Activated naive CD4-positive, alpha-beta T cell treated with anti-CD3 and anti-CD28 coated beads for 36 hours (primary cell): ENCODE data around the gene TMEM88. TPM values are rescaled to one million over a fixed set of nuclear protein-coding genes. Genes with fewer than 3 reads are reported as not detected.
A peak's percentile ranks its signal among the peaks of the same experiment; 100 is the strongest.
"Not testable (repeated sequence)": the region's sequence is repeated elsewhere in the genome, so short reads cannot be mapped to it uniquely, and the experiment has no call there.

Experiments used
- CTCF ChIA-PET: fragments of 350-600 bp; sonication (Branson Sonifier 250); formaldehyde crosslinking; loops from one replicate; lab custom pipeline; 2021; ENCODE audit warnings: antibody characterized with exemption; lab: Charles Lee
- DNase-seq: peaks from one replicate; pipeline ENCODE4 v3.0.0-alpha.2; 2020
- H3K27ac Mint-ChIP-seq: one replicate; pipeline ENCODE4 v1.8.0; 2021; ENCODE audit warnings: mild to moderate bottlenecking, mixed read lengths
- H3K27me3 Mint-ChIP-seq: one replicate; pipeline ENCODE4 v1.8.0; 2021; ENCODE audit warnings: low read depth, mixed read lengths
- H3K36me3 Mint-ChIP-seq: one replicate; pipeline ENCODE4 v1.8.0; 2021; ENCODE audit warnings: low read depth, mixed read lengths
- H3K4me1 Mint-ChIP-seq: one replicate; pipeline ENCODE4 v1.8.0; 2021; ENCODE audit warnings: low read depth, mixed read lengths
- H3K4me3 Mint-ChIP-seq: one replicate; pipeline ENCODE4 v1.8.0; 2021; ENCODE audit warnings: mild to moderate bottlenecking, moderate library complexity, mixed read lengths
- H3K9me3 Mint-ChIP-seq: one replicate; pipeline ENCODE4 v1.8.0; 2021; ENCODE audit warnings: mixed read lengths
- intact Hi-C: fragments of 100-400 bp; cut with micrococcal nuclease; formaldehyde crosslinking; loops from one replicate; pipeline ENCODE4 v1.15.1; 2023
- total RNA-seq, 2 experiments: library from RNA; stranded (reverse); gene quantifications; one replicate each; pipeline ENCODE4 v1.2.3, GENCODE V29; 2021

TMEM88 gene, protein sequence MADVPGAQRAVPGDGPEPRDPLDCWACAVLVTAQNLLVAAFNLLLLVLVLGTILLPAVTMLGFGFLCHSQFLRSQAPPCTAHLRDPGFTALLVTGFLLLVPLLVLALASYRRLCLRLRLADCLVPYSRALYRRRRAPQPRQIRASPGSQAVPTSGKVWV
- 1 to 10 TPM; 1.2 to 1.5 TPM for total RNA-seq

DNA sequence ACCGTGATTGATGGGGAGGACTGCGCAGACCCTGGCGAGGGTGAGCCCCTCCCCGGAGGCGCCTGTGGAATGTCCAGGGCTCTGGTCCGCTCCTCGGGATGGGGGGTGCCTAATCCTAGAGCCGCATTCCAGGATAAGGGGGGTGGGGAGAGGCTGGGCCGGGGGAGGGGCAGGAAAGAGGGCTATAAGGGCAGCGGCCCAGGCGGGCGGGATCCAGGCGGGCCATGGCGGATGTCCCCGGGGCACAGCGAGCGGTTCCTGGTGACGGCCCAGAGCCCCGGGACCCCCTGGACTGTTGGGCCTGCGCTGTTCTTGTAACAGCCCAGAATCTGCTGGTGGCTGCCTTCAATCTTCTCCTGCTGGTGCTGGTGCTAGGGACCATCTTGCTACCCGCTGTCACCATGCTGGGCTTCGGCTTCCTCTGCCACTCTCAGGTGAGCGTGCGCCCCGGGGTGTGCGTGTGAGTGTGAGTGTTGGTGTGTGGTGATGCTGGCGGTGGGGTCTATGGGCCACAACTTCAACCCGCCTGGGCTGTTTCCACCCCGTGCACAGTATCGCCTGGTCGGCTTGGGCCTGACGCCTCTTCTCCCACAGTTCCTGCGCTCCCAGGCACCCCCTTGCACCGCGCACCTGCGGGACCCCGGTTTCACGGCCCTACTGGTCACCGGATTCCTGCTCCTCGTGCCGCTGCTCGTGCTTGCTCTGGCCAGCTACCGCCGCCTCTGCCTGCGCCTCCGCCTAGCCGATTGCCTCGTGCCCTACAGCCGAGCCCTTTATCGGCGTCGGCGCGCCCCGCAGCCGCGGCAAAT lies at the start of gene TMEM88:
Gene TMEM88, plus strand, starts transcription at position 216 of the 809 bp plus-strand sequence. Its CDS starts 9 bp downstream, at position 225.
- Mint-ChIP-seq H3K36me3 (peaks cover 31% of the 10 kb centered on the region), H3K4me1 (peaks cover 42% of the 10 kb centered on the region), H3K9me3 (no peaks in the 10 kb centered on the region), H3K4me3 (no peak within 1 kb of the TSS), H3K27me3 (no peaks in the 10 kb centered on the region), H3K27ac (peak within 1 kb of the TSS; percentile 39)
- CTCF ChIA-PET, result no interaction called here
- no peak for DNase-seq
- intact Hi-C loops, result loop anchor here (5.0 kb wide), 1 partner anchor 548 kb away; the partner anchor contains the start of gene EIF5A

DNA sequence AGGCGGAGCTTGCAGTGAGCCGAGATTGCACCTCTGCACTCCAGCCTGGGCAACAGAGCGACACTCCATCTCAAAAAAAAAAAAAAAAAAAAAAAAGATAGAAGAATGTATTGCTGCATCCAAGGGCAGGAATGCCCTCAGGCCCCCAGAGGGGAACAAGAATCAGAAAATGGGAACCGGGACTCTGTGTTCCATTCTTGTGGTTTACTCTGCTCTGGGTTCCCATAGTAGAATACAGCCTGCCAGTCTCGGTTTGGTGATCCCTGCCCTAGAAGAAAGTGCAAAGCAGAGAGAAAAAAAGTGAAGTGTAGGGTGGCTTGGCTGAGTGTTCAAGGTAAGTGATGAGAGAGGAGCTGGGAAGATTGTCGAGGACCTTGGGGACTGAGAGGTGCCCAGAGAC lies 48.3 kb upstream of the TMEM88 start:
- H3K27ac Mint-ChIP-seq, result no peak overlapping the region
- CTCF ChIA-PET, result no interaction called here
- peaks cover 5% of the 10 kb centered on the region for H3K4me1 Mint-ChIP-seq
- H3K36me3 Mint-ChIP-seq, result no peaks in the 10 kb centered on the region
- H3K9me3 Mint-ChIP-seq, result no peaks in the 10 kb centered on the region
- DNase-seq, result no peak
- H3K27me3 Mint-ChIP-seq, result peaks cover 3% of the 10 kb centered on the region
- intact Hi-C loops, result no loop called here
- no peak overlapping the region for H3K4me3 Mint-ChIP-seq

DNA sequence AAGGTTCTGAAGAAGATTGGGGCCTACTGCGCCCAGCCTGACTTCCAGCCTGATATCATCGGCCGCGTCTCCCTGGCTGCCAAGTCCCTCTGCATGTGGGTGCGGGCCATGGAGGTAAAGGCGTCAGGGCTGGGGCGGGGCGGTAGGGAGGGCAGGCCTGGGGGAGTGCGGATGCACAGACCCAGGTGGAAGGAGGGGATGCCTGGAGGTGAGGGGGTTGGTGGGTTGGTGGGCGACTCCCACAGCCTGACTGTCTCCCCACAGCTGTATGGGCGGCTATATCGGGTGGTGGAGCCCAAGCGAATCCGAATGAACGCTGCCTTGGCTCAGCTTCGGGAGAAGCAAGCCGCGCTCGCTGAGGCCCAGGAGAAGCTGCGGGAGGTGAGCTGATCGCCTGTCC lies 47.7 kb upstream of the TMEM88 start:
- Mint-ChIP-seq H3K4me3 (no peak overlapping the region), H3K36me3 (no peaks in the 10 kb centered on the region), H3K9me3 (no peaks in the 10 kb centered on the region), H3K27me3 (peaks cover 3% of the 10 kb centered on the region), H3K27ac (no peak overlapping the region), H3K4me1 (peaks cover 5% of the 10 kb centered on the region)
- DNase-seq, result no peak
- CTCF ChIA-PET, result no interaction called here
- intact Hi-C loops, result no loop called here

GRCh38 chr17:7809086-7809790 lies 45.6 kb upstream of the TMEM88 start:
- no peak for DNase-seq
- CTCF ChIA-PET, result interaction anchor here (0.8 kb wide), 1 partner anchor 16 kb away, joined by 3 read pairs; no protein-coding TSS in a partner anchor
- H3K36me3 Mint-ChIP-seq, result no peaks in the 10 kb centered on the region
- H3K27ac Mint-ChIP-seq, result no peak overlapping the region
- H3K27me3 Mint-ChIP-seq, result peaks cover 3% of the 10 kb centered on the region
- H3K9me3 Mint-ChIP-seq, result no peaks in the 10 kb centered on the region
- peaks cover 5% of the 10 kb centered on the region for H3K4me1 Mint-ChIP-seq
- intact Hi-C loops, result no loop called here
- no peak overlapping the region for H3K4me3 Mint-ChIP-seq

GRCh38 chr17:7809791-7810343 lies 45.0 kb upstream of the TMEM88 start:
- H3K27ac Mint-ChIP-seq, H3K36me3 Mint-ChIP-seq, H3K9me3 Mint-ChIP-seq, H3K27me3 Mint-ChIP-seq, DNase-seq, H3K4me3 Mint-ChIP-seq, H3K4me1 Mint-ChIP-seq, CTCF ChIA-PET, intact Hi-C loops: not testable (repeated sequence)

GRCh38 chr17:7811251-7811650 lies 43.6 kb upstream of the TMEM88 start:
- CTCF ChIA-PET, result interaction anchor here (0.5 to 3.3 kb wide), 4 partner anchors 13 to 261 kb away, joined by 3 to 10 read pairs (median 6); no protein-coding TSS in a partner anchor
- intact Hi-C loops, result no loop called here
- H3K4me1 Mint-ChIP-seq, result peaks cover 5% of the 10 kb centered on the region
- H3K4me3 Mint-ChIP-seq, result no peak overlapping the region
- no peak for DNase-seq
- peaks cover 3% of the 10 kb centered on the region for H3K27me3 Mint-ChIP-seq
- no peaks in the 10 kb centered on the region for H3K9me3 Mint-ChIP-seq
- no peaks in the 10 kb centered on the region for H3K36me3 Mint-ChIP-seq
- no peak overlapping the region for H3K27ac Mint-ChIP-seq

DNA sequence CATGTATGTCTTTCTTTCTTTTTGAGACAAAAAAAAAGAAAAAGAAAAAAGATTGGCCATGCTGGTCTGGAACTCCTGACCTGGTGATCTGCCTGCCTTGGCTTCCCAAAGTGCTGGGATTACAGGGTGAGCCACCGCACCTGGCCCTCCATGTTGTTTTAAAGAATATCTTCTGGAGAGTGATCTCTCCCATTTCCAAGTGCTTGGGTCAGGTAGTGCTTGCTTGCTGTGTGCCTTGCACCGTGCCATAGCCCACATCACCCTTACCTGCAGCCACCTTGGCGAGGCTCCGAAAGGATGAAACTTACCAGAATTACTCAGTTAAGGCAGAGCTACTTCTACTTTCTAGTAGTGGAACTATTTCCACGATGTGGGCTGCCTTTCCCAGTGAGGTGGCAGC lies 39.9 kb upstream of the TMEM88 start:
- Mint-ChIP-seq H3K27ac (no peak overlapping the region), H3K27me3 (no peaks in the 10 kb centered on the region), H3K36me3 (no peaks in the 10 kb centered on the region), H3K4me3 (no peak overlapping the region), H3K9me3 (no peaks in the 10 kb centered on the region), H3K4me1 (peaks cover 5% of the 10 kb centered on the region)
- intact Hi-C loops, result no loop called here
- CTCF ChIA-PET, result interaction anchor here (0.6 kb wide), 1 partner anchor 149 kb away, joined by 3 read pairs; no protein-coding TSS in a partner anchor
- no peak for DNase-seq

DNA sequence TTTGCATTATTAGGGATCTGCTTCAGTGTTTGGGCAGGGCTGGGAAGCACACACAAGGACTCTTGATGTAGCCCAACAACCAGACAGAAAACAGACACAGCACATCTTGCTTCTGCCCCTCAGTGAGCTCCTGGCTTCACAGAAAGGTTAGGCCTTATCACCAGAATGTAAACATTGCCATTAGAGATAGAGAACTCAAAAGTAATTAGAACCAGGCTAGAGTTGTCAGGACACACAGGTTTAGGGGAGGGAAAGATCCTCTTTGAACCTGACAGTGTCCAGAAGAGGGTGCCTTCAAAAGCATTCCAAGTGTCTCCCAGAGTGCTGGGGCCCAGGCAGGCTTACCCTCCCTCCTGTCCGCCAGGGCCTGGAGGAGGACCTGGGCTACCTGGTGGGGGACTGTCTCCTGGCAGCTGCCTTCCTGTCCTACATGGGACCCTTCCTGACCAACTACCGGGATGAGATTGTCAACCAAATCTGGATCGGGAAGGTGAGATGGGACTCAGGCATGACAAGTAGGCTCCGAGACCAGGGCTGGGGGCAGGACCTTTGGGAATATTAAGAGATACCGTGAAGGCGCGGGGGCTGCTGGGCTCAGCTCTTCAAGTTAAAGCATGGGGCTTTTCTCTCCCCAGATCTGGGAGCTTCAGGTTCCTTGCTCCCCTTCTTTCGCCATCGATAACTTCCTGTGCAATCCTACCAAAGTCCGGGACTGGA lies 37.8 kb upstream of the TMEM88 start:
- intact Hi-C loops, result no loop called here

DNA sequence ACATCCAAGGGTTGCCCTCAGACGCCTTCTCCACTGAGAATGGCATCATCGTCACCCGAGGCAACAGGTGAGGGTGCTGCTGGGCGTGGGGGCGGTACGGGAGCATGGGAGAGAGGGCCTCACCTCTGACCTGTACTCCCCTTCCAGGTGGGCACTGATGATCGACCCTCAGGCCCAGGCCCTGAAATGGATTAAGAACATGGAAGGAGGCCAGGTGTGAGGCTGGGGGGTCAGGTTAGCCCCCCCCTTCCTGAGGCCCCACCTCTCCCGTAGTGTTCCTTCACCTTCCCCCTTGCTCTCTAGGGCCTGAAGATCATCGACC lies 37.3 kb upstream of the TMEM88 start:
- H3K27ac Mint-ChIP-seq, result no peak overlapping the region
- no peaks in the 10 kb centered on the region for H3K9me3 Mint-ChIP-seq
- DNase-seq, result no peak
- CTCF ChIA-PET, result interaction anchor here (2.4 kb wide), 1 partner anchor 7 kb away, joined by 11 read pairs; no protein-coding TSS in a partner anchor
- intact Hi-C loops, result no loop called here
- H3K27me3 Mint-ChIP-seq, result no peaks in the 10 kb centered on the region
- H3K36me3 Mint-ChIP-seq, result no peaks in the 10 kb centered on the region
- no peak overlapping the region for H3K4me3 Mint-ChIP-seq
- H3K4me1 Mint-ChIP-seq, result no peaks in the 10 kb centered on the region

More for the DNA sequence above, 37.8 kb upstream of the TMEM88 start:
- H3K27me3 Mint-ChIP-seq, result no peaks in the 10 kb centered on the region
- no peaks in the 10 kb centered on the region for H3K36me3 Mint-ChIP-seq
- no peak for DNase-seq
- no peak overlapping the region for H3K4me3 Mint-ChIP-seq
- CTCF ChIA-PET, result interaction anchor here (0.5 to 2.4 kb wide), 4 partner anchors 8 to 240 kb away, joined by 3 to 11 read pairs (median 4); no protein-coding TSS in a partner anchor
- no peak overlapping the region for H3K27ac Mint-ChIP-seq
- H3K9me3 Mint-ChIP-seq, result no peaks in the 10 kb centered on the region
- no peaks in the 10 kb centered on the region for H3K4me1 Mint-ChIP-seq

GRCh38 chr17:7818026-7818425 lies 36.8 kb upstream of the TMEM88 start:
- H3K9me3 Mint-ChIP-seq, result no peaks in the 10 kb centered on the region
- H3K27me3 Mint-ChIP-seq, result no peaks in the 10 kb centered on the region
- no peak overlapping the region for H3K27ac Mint-ChIP-seq
- DNase-seq, result no peak
- no peaks in the 10 kb centered on the region for H3K36me3 Mint-ChIP-seq
- intact Hi-C loops, result no loop called here
- H3K4me3 Mint-ChIP-seq, result no peak overlapping the region
- no peaks in the 10 kb centered on the region for H3K4me1 Mint-ChIP-seq
- CTCF ChIA-PET, result interaction anchor here (0.8 kb wide), 1 partner anchor 172 kb away, joined by 3 read pairs; no protein-coding TSS in a partner anchor

GRCh38 chr17:7818746-7819645 lies 35.9 kb upstream of the TMEM88 start:
- no peaks in the 10 kb centered on the region for H3K9me3 Mint-ChIP-seq
- no peaks in the 10 kb centered on the region for H3K27me3 Mint-ChIP-seq
- H3K36me3 Mint-ChIP-seq, result no peaks in the 10 kb centered on the region
- H3K4me1 Mint-ChIP-seq, result no peaks in the 10 kb centered on the region
- CTCF ChIA-PET, result interaction anchor here (0.8 to 1.6 kb wide), 3 partner anchors 75 to 171 kb away, joined by 3 read pairs; no protein-coding TSS in a partner anchor
- no peak for DNase-seq
- no peak overlapping the region for H3K27ac Mint-ChIP-seq
- intact Hi-C loops, result no loop called here
- no peak overlapping the region for H3K4me3 Mint-ChIP-seq
